SK-N-SH treated with all-trans-retinoic acid at 6 μM for 48 hours (cell line): ENCODE data around the gene OR2A25.

Experiments used
- CSRNP3 ChIP-seq: fragments of 250-450 bp; sonication (Bioruptor Pico); IDR thresholded peaks from 2 replicates; pipeline ENCODE4 v1.5.1; 2021; ENCODE audit warnings: mild to moderate bottlenecking, moderate library complexity
- ESRRG ChIP-seq: fragments of 250-450 bp; sonication (Bioruptor Pico); IDR thresholded peaks from 2 replicates; pipeline ENCODE4 v1.6.1; 2021; ENCODE audit warnings: mild to moderate bottlenecking
- OSR1 ChIP-seq: fragments of 250-450 bp; sonication (Bioruptor Pico); IDR thresholded peaks from 2 replicates; pipeline ENCODE4 v1.8.0; 2022; ENCODE audit warnings: moderate library complexity, mild to moderate bottlenecking, inconsistent platforms
- PATZ1 ChIP-seq: fragments of 250-450 bp; sonication (Bioruptor Pico); IDR thresholded peaks from 2 replicates; pipeline ENCODE4 v1.8.0; 2020; ENCODE audit warnings: mild to moderate bottlenecking, moderate library complexity, borderline replicate concordance
- PPARA ChIP-seq: fragments of 250-450 bp; sonication (Bioruptor Pico); IDR thresholded peaks from 2 replicates; pipeline ENCODE4 v1.5.0; 2020; ENCODE audit warnings: mild to moderate bottlenecking, borderline replicate concordance
- RARB ChIP-seq: fragments of 250-450 bp; sonication (Bioruptor Pico); IDR thresholded peaks from 2 replicates; pipeline ENCODE4 v1.8.0; 2021; ENCODE audit warnings: mild to moderate bottlenecking, moderate library complexity
- ZFP30 ChIP-seq: fragments of 450-650 bp; formaldehyde crosslinking; IDR thresholded peaks from 2 replicates; pipeline ENCODE4 v1.5.0; 2022; ENCODE audit warnings: mild to moderate bottlenecking, moderate library complexity
- ZNF70 ChIP-seq: fragments of 450-650 bp; formaldehyde crosslinking; IDR thresholded peaks from 2 replicates; pipeline ENCODE4 v1.5.0; 2020; ENCODE audit warnings: mild to moderate bottlenecking, moderate library complexity

GRCh38 chr7:144028547-144028946, 41.1 kb upstream of the OR2A25 start:
- no peak for TF ChIP-seq PPARA (CRISPR knock-in tag)
- TF ChIP-seq ZNF70 (CRISPR knock-in tag) = no peak
- no peak for TF ChIP-seq OSR1 (CRISPR knock-in tag)
- no peak for TF ChIP-seq ESRRG (CRISPR knock-in tag)
- TF ChIP-seq ZFP30 (CRISPR knock-in tag) = no peak
- TF ChIP-seq RARB = no peak
- TF ChIP-seq PATZ1 = no peak
- no peak for TF ChIP-seq CSRNP3
